H1 (cell line): Measurements from ENCODE around the gene TARP.

Source experiments
- CBX8 ChIP-seq: fragments of 300-800, 300-1000 bp; sonication (generic); IDR thresholded peaks from 2 replicates; pipeline ENCODE4 v1.7.1; 2016; ENCODE audit warnings: low read depth, low read length, borderline replicate concordance
- CHD2 ChIP-seq: IDR thresholded peaks from 2 replicates; pipeline ENCODE4 v1.6.1; 2012; ENCODE audit warnings: low read length, improper control_type of control experiment
- EZH2 ChIP-seq: fragments of 200-600 bp; sonication (generic); IDR thresholded peaks from 2 replicates; pipeline ENCODE4 v1.7.1; 2012; ENCODE audit warnings: low read depth, mild to moderate bottlenecking, moderate library complexity, low read length, inconsistent platforms; ENCODE audit not compliant: severe bottlenecking
- POLR2AphosphoS5 ChIP-seq: IDR thresholded peaks from 2 replicates; pipeline ENCODE4 v1.6.1; 2011; ENCODE audit warnings: low read depth, low read length
- TF ChIP-seq, protein P1 (sequence below): fragments of 300-600 bp; sonication (generic); IDR thresholded peaks from 2 replicates; pipeline ENCODE4 v1.7.1; 2012; ENCODE audit warnings: low read length, moderate library complexity, mild to moderate bottlenecking, inconsistent platforms; ENCODE audit not compliant: insufficient replicate concordance

The TARP gene

GRCh38 chr7:38312821-38313220 is 39.4 kb upstream of the TARP start (continued):
- TF ChIP-seq CHD2 (no peak), EZH2 (no peak), CBX8 (no peak), POLR2AphosphoS5 (no peak)
- TF ChIP-seq, protein P1, sequence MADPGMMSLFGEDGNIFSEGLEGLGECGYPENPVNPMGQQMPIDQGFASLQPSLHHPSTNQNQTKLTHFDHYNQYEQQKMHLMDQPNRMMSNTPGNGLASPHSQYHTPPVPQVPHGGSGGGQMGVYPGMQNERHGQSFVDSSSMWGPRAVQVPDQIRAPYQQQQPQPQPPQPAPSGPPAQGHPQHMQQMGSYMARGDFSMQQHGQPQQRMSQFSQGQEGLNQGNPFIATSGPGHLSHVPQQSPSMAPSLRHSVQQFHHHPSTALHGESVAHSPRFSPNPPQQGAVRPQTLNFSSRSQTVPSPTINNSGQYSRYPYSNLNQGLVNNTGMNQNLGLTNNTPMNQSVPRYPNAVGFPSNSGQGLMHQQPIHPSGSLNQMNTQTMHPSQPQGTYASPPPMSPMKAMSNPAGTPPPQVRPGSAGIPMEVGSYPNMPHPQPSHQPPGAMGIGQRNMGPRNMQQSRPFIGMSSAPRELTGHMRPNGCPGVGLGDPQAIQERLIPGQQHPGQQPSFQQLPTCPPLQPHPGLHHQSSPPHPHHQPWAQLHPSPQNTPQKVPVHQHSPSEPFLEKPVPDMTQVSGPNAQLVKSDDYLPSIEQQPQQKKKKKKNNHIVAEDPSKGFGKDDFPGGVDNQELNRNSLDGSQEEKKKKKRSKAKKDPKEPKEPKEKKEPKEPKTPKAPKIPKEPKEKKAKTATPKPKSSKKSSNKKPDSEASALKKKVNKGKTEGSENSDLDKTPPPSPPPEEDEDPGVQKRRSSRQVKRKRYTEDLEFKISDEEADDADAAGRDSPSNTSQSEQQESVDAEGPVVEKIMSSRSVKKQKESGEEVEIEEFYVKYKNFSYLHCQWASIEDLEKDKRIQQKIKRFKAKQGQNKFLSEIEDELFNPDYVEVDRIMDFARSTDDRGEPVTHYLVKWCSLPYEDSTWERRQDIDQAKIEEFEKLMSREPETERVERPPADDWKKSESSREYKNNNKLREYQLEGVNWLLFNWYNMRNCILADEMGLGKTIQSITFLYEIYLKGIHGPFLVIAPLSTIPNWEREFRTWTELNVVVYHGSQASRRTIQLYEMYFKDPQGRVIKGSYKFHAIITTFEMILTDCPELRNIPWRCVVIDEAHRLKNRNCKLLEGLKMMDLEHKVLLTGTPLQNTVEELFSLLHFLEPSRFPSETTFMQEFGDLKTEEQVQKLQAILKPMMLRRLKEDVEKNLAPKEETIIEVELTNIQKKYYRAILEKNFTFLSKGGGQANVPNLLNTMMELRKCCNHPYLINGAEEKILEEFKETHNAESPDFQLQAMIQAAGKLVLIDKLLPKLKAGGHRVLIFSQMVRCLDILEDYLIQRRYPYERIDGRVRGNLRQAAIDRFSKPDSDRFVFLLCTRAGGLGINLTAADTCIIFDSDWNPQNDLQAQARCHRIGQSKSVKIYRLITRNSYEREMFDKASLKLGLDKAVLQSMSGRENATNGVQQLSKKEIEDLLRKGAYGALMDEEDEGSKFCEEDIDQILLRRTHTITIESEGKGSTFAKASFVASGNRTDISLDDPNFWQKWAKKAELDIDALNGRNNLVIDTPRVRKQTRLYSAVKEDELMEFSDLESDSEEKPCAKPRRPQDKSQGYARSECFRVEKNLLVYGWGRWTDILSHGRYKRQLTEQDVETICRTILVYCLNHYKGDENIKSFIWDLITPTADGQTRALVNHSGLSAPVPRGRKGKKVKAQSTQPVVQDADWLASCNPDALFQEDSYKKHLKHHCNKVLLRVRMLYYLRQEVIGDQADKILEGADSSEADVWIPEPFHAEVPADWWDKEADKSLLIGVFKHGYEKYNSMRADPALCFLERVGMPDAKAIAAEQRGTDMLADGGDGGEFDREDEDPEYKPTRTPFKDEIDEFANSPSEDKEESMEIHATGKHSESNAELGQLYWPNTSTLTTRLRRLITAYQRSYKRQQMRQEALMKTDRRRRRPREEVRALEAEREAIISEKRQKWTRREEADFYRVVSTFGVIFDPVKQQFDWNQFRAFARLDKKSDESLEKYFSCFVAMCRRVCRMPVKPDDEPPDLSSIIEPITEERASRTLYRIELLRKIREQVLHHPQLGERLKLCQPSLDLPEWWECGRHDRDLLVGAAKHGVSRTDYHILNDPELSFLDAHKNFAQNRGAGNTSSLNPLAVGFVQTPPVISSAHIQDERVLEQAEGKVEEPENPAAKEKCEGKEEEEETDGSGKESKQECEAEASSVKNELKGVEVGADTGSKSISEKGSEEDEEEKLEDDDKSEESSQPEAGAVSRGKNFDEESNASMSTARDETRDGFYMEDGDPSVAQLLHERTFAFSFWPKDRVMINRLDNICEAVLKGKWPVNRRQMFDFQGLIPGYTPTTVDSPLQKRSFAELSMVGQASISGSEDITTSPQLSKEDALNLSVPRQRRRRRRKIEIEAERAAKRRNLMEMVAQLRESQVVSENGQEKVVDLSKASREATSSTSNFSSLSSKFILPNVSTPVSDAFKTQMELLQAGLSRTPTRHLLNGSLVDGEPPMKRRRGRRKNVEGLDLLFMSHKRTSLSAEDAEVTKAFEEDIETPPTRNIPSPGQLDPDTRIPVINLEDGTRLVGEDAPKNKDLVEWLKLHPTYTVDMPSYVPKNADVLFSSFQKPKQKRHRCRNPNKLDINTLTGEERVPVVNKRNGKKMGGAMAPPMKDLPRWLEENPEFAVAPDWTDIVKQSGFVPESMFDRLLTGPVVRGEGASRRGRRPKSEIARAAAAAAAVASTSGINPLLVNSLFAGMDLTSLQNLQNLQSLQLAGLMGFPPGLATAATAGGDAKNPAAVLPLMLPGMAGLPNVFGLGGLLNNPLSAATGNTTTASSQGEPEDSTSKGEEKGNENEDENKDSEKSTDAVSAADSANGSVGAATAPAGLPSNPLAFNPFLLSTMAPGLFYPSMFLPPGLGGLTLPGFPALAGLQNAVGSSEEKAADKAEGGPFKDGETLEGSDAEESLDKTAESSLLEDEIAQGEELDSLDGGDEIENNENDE: no peak
